VCaP (cell line): ENCODE results near the gene DNM3.

ENCODE experiments used
- H3K27ac ChIP-seq: fragments of 450-650 bp; 2 replicates; pipeline ENCODE4 v1.5.1; 2017
- CTCF ChIP-seq: fragments of 450-650 bp; conservative IDR thresholded peaks from 2 replicates; pipeline ENCODE4 v1.5.1; 2017; ENCODE audit warnings: mild to moderate bottlenecking, moderate library complexity

DNM3 gene

GRCh38 chr1:172105230-172105629, 263.9 kb downstream of the DNM3 start:
- TF ChIP-seq CTCF: no peak
- H3K27ac ChIP-seq: no peak overlapping the region

GRCh38 chr1:172107316-172107975, 266.1 kb downstream of the DNM3 start:
- TF ChIP-seq CTCF: no peak
- H3K27ac ChIP-seq: peak overlapping the region; percentile 12; the same call in 1 of the 2 replicates

GRCh38 chr1:172108161-172108893, 267.0 kb downstream of the DNM3 start:
- TF ChIP-seq CTCF: no peak
- peak overlapping the region; percentile 12; the same call in 1 of the 2 replicates for H3K27ac ChIP-seq

- TF ChIP-seq CTCF: no peak
- no peak overlapping the region for H3K27ac ChIP-seq
Observed at GRCh38 chr1:172109359-172109758, 268.1 kb downstream of the DNM3 start.

GRCh38 chr1:172112576-172112975, 271.3 kb downstream of the DNM3 start:
- TF ChIP-seq CTCF: no peak
- no peak overlapping the region for H3K27ac ChIP-seq

- no peak overlapping the region for H3K27ac ChIP-seq
- no peak for TF ChIP-seq CTCF
Observed at GRCh38 chr1:172117800-172118199, 276.5 kb downstream of the DNM3 start.

- TF ChIP-seq CTCF: no peak
- H3K27ac ChIP-seq: no peak overlapping the region
Observed at GRCh38 chr1:172118618-172119017, 277.3 kb downstream of the DNM3 start.
